Measurements from ENCODE around the gene CRABP1.

DNA sequence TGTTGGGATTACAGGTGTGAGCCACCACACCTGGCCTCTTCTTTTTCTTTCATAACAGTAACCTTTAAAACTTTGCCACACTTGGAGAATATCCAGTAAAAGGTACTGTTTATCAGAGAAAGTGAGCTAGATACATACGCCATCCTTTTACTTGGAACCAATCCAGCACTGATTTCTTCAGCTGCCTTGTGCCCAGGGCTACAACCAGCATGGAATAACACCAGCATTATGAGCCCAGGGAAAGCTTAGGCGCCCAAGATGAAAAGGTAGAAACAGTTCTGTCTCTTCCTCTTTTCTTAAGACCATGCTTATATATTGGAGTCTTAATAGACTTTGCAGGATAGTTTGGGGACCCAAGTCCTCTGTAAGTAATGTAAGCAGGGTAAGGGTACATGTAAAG lies 49.1 kb upstream of the CRABP1 start:
- TF ChIP-seq POLR2A (IDR thresholded peaks at IDR 0.05) (no peak), CTCF (IDR thresholded peaks at IDR 0.05) (no peak)

Data from thyroid gland (tissue), 4 donors.